PC-3 (cell line): ENCODE results near the gene DNAJC1. TPM values are rescaled to one million over a fixed set of nuclear protein-coding genes. Genes with fewer than 3 reads are reported as not detected.
"Not testable (repeated sequence)": the region's sequence is repeated elsewhere in the genome, so short reads cannot be mapped to it uniquely, and the experiment has no call there.

ENCODE experiments used
- ATAC-seq: fragments of 200-7000 bp; cut with Tn5 transposase; 2 replicates; pipeline ENCODE4 v1.9.1; 2020; ENCODE audit warnings: mild to moderate bottlenecking, moderate library complexity
- BruUV-seq: library from RNA; stranded (reverse); fragments of 400-500 nt; replicated peaks from 2 replicates; lab custom pipeline; 2021; lab: Mats Ljungman, UMichigan
- CTCF ChIA-PET: fragments of 300-600 bp; sonication (Branson Sonifier 250); formaldehyde crosslinking; loops from one replicate; lab custom pipeline; 2022; ENCODE audit warnings: antibody characterized with exemption; lab: Charles Lee
- POLR2A ChIA-PET: fragments of 300-600 bp; sonication (Branson Sonifier 250); formaldehyde crosslinking; loops from one replicate; lab custom pipeline; 2022; ENCODE audit warnings: antibody characterized with exemption; ENCODE audit not compliant: unreplicated experiment; lab: Charles Lee
- DNase-seq: peaks from one replicate; pipeline ENCODE4 v3.0.0-alpha.2; 2015
- H2AFZ ChIP-seq: fragments of 300-600 bp; sonication (generic); 2 replicates; pipeline ENCODE4 v1.6.0; 2016; ENCODE audit warnings: antibody characterized with exemption, low read length
- H3F3A ChIP-seq: fragments of 300-600 bp; sonication (generic); one replicate; pipeline ENCODE4 v1.6.0; 2017; ENCODE audit warnings: antibody characterized with exemption, low read length, control low read depth, mild to moderate bottlenecking; ENCODE audit not compliant: unreplicated experiment
- H3K27ac ChIP-seq: fragments of 300-600 bp; sonication (generic); 2 replicates; pipeline ENCODE4 v1.5.1; 2016; ENCODE audit warnings: mild to moderate bottlenecking, low read length
- H3K27me3 ChIP-seq: fragments of 300-600 bp; sonication (generic); 2 replicates; pipeline ENCODE4 v1.6.1; 2016; ENCODE audit warnings: low read length, mixed read lengths
- H3K36me3 ChIP-seq: fragments of 300-600 bp; sonication (generic); 2 replicates; pipeline ENCODE4 v1.6.1; 2016; ENCODE audit warnings: low read depth, mixed run types, low read length, mixed read lengths
- H3K4me1 ChIP-seq: fragments of 300-600 bp; sonication (generic); 2 replicates; pipeline ENCODE4 v1.5.1; 2016; ENCODE audit warnings: low read length; ENCODE audit not compliant: insufficient read depth
- H3K4me2 ChIP-seq: fragments of 300-600 bp; sonication (generic); 2 replicates; pipeline ENCODE4 v1.6.0; 2016; ENCODE audit warnings: low read length
- H3K4me3 ChIP-seq: fragments of 300-600 bp; sonication (generic); 2 replicates; pipeline ENCODE4 v1.5.1; 2016; ENCODE audit warnings: mild to moderate bottlenecking, low read length, mixed read lengths
- H3K79me2 ChIP-seq: fragments of 300-600 bp; sonication (generic); 2 replicates; pipeline ENCODE4 v1.6.1; 2017; ENCODE audit warnings: low read length, mixed read lengths
- H3K9ac ChIP-seq: fragments of 300-600 bp; sonication (generic); 2 replicates; pipeline ENCODE4 v1.6.0; 2016; ENCODE audit warnings: mild to moderate bottlenecking, low read length
- H3K9me2 ChIP-seq: fragments of 300-600 bp; sonication (generic); replicated peaks from 2 replicates; pipeline ENCODE4 v1.6.1; 2016; ENCODE audit warnings: mixed run types, low read length, mixed read lengths
- H3K9me3 ChIP-seq: fragments of 300-600 bp; sonication (generic); 2 replicates; pipeline ENCODE4 v1.6.1; 2016; ENCODE audit warnings: low read length, mixed read lengths
- H4K20me1 ChIP-seq: fragments of 300-600 bp; sonication (generic); 2 replicates; pipeline ENCODE4 v1.6.1; 2016; ENCODE audit warnings: low read length, mixed read lengths
- EZH2 ChIP-seq: fragments of 300-600 bp; sonication (generic); IDR thresholded peaks from one replicate; pipeline ENCODE4 v1.6.1; 2017; ENCODE audit warnings: antibody characterized with exemption, mild to moderate bottlenecking, low read length; ENCODE audit not compliant: unreplicated experiment
- EZH2phosphoT487 ChIP-seq: fragments of 300-600 bp; sonication (generic); IDR thresholded peaks from 2 replicates; pipeline ENCODE4 v1.6.1; 2018; ENCODE audit warnings: mild to moderate bottlenecking, antibody characterized with exemption, low read length, borderline replicate concordance
- intact Hi-C: fragments of 100-400 bp; cut with micrococcal nuclease; formaldehyde crosslinking; loops from 2 replicates; pipeline ENCODE4 v1.9.0; 2023
- total RNA-seq: library from RNA; depleted of rRNA; stranded (reverse); fragments of >200 nt; gene quantifications from 2 replicates; pipeline ENCODE4 v1.2.3, GENCODE V29; 2014
- TF ChIP-seq, protein P1 (sequence below): fragments of 300-600 bp; sonication (generic); conservative IDR thresholded peaks from 2 replicates; pipeline ENCODE4 v1.5.1; 2017; ENCODE audit warnings: antibody characterized with exemption, low read depth, mild to moderate bottlenecking, low read length

The DNAJC1 gene
- total RNA-seq, 1 experiment from 2014 or later: 53.4 TPM

DNA sequence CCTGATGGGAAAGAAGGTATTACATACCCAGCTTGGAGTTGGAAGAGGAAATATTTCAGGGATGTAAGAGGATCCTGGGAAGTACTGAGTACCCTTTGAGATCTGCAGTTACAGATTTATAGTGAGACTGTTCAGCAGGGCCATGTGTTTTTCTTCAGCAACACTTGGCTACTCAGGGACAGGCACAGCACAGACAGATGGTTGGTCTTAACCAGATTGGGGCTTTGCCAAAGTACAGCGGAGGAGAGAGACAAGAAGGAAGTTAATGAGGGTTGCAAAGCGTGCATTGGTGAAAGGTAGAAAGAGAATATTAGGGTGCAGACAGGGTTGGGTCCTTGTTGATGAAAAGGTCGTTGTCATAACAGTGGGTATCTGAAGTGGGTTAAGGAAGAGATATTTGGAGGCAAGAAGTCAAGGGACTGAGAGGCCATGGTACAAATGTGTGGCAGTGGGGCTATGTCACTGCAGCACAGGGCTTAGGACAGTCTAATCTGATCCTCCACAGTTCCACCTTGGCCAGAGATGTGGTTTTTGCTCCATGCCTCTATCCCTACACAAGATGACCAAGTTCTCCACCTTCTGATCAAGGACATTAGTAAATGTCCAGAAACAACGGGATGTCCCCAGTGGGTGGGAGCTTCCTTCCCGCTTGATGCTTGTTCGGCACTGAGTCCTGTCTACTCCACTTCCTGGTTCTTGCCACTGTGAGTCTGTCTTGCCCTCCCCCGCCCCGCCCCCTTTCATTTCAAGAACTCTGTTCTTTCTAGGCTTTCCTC lies 18.9 kb upstream of the DNAJC1 start:
- H3K79me2 ChIP-seq: no peaks in the 10 kb centered on the region
- CTCF ChIA-PET: no interaction called here

DNA sequence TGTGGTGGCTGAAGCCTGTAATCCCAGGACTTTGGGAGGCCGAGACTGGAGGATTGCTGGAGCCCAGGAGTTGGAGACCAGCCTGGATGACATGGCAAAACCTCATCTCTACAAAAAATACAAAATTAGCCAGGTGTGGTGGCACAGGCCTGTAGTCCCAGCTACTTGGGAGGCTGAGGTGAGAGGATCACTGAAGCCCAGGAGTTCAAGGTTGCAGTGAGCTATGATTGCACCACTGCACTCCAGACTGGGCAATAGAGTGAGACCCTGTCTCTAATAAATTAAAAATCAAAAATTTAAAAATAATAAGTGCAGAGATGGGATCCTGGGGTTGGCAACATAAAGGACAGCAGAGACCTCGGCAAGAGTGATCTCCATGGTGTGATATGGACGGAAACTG lies 17.6 kb upstream of the DNAJC1 start:
- POLR2A ChIA-PET, H3K9me3 ChIP-seq, H3K4me3 ChIP-seq, BruUV-seq, ATAC-seq, H3K79me2 ChIP-seq, H4K20me1 ChIP-seq, CTCF ChIA-PET, H3K27me3 ChIP-seq, DNase-seq, H3K9ac ChIP-seq, H3F3A ChIP-seq, intact Hi-C loops, H3K36me3 ChIP-seq, H3K4me2 ChIP-seq, H3K27ac ChIP-seq, H3K9me2 ChIP-seq, H2AFZ ChIP-seq: not testable (repeated sequence)
- H3K4me1 ChIP-seq: peaks cover 17% of the 10 kb centered on the region

More for the DNA sequence above, 18.9 kb upstream of the DNAJC1 start:
- BruUV-seq: no TSS peak
- Histone ChIP-seq H3K4me3 (no peak overlapping the region), H3K4me1 (peaks cover 5% of the 10 kb centered on the region; the same call in 1 of the 2 replicates), H4K20me1 (no peaks in the 10 kb centered on the region), H3F3A (no peaks in the 10 kb centered on the region), H3K9me3 (no peaks in the 10 kb centered on the region), H2AFZ (no peak overlapping the region), H3K9ac (no peak overlapping the region), H3K27me3 (no peaks in the 10 kb centered on the region), H3K36me3 (no peaks in the 10 kb centered on the region), H3K27ac (no peak overlapping the region), H3K9me2 (no peaks in the 10 kb centered on the region), H3K4me2 (no peak overlapping the region)
- no peak for DNase-seq
- intact Hi-C loops: no loop called here
- TF ChIP-seq, protein P1, sequence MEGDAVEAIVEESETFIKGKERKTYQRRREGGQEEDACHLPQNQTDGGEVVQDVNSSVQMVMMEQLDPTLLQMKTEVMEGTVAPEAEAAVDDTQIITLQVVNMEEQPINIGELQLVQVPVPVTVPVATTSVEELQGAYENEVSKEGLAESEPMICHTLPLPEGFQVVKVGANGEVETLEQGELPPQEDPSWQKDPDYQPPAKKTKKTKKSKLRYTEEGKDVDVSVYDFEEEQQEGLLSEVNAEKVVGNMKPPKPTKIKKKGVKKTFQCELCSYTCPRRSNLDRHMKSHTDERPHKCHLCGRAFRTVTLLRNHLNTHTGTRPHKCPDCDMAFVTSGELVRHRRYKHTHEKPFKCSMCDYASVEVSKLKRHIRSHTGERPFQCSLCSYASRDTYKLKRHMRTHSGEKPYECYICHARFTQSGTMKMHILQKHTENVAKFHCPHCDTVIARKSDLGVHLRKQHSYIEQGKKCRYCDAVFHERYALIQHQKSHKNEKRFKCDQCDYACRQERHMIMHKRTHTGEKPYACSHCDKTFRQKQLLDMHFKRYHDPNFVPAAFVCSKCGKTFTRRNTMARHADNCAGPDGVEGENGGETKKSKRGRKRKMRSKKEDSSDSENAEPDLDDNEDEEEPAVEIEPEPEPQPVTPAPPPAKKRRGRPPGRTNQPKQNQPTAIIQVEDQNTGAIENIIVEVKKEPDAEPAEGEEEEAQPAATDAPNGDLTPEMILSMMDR: no peak
- TF ChIP-seq EZH2phosphoT487 (no peak), EZH2 (no peak)
- no peak for ATAC-seq
- POLR2A ChIA-PET: no interaction called here

DNA sequence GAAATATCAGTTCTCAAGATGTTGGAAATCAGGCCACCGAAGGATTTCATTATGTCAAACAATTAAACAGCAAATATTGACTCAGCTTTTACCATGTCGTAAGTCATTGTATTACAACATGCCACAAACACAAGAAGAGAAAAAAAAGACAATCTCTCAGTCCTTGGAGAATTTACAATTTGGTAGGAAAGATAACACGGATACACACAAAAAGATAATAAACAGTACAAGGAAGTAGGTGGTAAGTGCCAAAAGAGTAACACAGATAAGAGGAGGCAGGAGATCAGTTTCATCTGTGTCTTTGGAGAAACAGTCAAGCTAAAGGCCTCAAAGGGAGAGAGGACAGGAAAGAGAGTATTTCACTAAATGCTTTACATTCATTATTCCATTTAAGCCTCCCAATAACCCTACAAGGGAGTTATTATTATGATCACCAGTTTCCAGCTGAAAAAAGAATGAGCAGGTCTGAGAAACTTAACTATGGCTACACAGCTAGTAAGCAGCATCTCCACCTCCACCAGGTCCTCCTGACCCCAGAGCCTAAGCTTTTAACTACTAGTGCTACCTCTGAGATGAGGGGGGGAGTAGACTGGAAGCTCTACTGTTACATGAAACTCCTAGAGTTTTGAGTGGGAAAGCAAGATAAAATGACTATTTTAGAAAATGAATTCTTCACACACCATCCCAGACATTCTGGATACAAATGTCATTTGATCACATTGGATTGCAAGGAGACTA lies 13.9 kb upstream of the DNAJC1 start:
- Histone ChIP-seq H3K36me3 (no peaks in the 10 kb centered on the region), H3K4me1 (peaks cover 27% of the 10 kb centered on the region), H3K9me3 (no peaks in the 10 kb centered on the region), H3K4me3 (no peak overlapping the region), H3K79me2 (no peaks in the 10 kb centered on the region), H3K4me2 (peak overlapping the region; percentile 14; the same call in 1 of the 2 replicates), H4K20me1 (no peaks in the 10 kb centered on the region), H3K9ac (no peak overlapping the region), H2AFZ (peak overlapping the region; percentile 32; the same call in 1 of the 2 replicates), H3F3A (no peaks in the 10 kb centered on the region), H3K27me3 (no peaks in the 10 kb centered on the region), H3K9me2 (no peaks in the 10 kb centered on the region), H3K27ac (peak overlapping the region; percentile 65)
- DNase-seq: peak; percentile 28
- no peak; the same call in 1 of the 2 replicates for ATAC-seq
- CTCF ChIA-PET: no interaction called here
- no TSS peak for BruUV-seq
- intact Hi-C loops: no loop called here
- no peak for TF ChIP-seq EZH2phosphoT487
- TF ChIP-seq, protein P1: no peak
- TF ChIP-seq EZH2: no peak
- POLR2A ChIA-PET: no interaction called here
